Activated naive CD8-positive, alpha-beta T cell treated with anti-CD3 and anti-CD28 coated beads, Interleukin-2, amount 10 ng/mL, durations not matched to agents 7 days and 5 days (primary cell): ENCODE data around the gene EML6. TPM values are rescaled to one million over a fixed set of nuclear protein-coding genes. Genes with fewer than 3 reads are reported as not detected.
A peak's percentile ranks its signal among the peaks of the same experiment; 100 is the strongest.

ENCODE experiments used
- ATAC-seq: fragments of 150-1000 bp; cut with Tn5 transposase; one replicate; pipeline ENCODE4 v1.10.0; 2021; ENCODE audit warnings: low read depth, moderate library complexity
- POLR2A ChIA-PET: fragments of 350-600 bp; sonication (Branson Sonifier 250); formaldehyde crosslinking; loops from one replicate; lab custom pipeline; 2021; ENCODE audit warnings: antibody characterized with exemption; lab: Charles Lee
- DNase-seq: peaks from one replicate; pipeline ENCODE4 v3.0.0; 2021
- H3K27ac Mint-ChIP-seq: one replicate; pipeline ENCODE4 v1.8.0; 2022; ENCODE audit warnings: mild to moderate bottlenecking, mixed read lengths
- H3K27me3 Mint-ChIP-seq: one replicate; pipeline ENCODE4 v1.8.0; 2022; ENCODE audit warnings: mild to moderate bottlenecking, moderate library complexity, mixed read lengths
- H3K36me3 Mint-ChIP-seq: one replicate; pipeline ENCODE4 v1.8.0; 2021; ENCODE audit warnings: mild to moderate bottlenecking, mixed read lengths
- H3K4me1 Mint-ChIP-seq: one replicate; pipeline ENCODE4 v1.8.0; 2021; ENCODE audit warnings: mixed read lengths
- H3K4me3 Mint-ChIP-seq: one replicate; pipeline ENCODE4 v1.8.0; 2022; ENCODE audit warnings: mild to moderate bottlenecking, moderate library complexity, mixed read lengths
- H3K9me3 Mint-ChIP-seq: one replicate; pipeline ENCODE4 v1.8.0; 2021; ENCODE audit warnings: mixed read lengths
- total RNA-seq, 2 experiments: library from RNA; stranded (reverse); gene quantifications; one replicate each; pipeline ENCODE4 v1.2.3, GENCODE V29; 2021

EML6 gene
- total RNA-seq, 2 experiments from 2014 or later, result 2.1 to 2.4 TPM

DNA sequence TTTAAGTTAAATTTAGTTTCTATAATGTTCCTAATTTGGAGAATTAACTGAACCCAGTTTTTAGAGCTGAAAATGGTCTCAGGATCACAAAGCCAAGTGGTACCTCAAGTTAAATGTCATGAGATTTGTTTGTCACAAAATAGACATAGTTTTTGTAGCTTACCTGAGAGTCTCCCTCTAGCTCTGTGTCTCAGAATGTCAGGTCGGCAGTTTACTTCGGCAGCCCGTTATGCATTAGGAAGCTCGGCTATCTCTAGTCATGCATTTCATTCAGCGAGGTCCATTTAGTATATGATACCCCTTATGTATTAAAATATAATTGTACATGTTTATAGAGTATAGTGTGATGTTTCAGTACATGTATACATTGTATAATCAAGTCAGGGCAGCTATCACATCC is 155.6 kb downstream of the EML6 start:
- POLR2A ChIA-PET, result no interaction called here
- Mint-ChIP-seq H3K4me3 (no peak overlapping the region), H3K4me1 (no peaks in the 10 kb centered on the region), H3K9me3 (no peaks in the 10 kb centered on the region), H3K27me3 (peaks cover 10% of the 10 kb centered on the region), H3K36me3 (no peaks in the 10 kb centered on the region), H3K27ac (no peak overlapping the region)
- ATAC-seq (no peak), DNase-seq (no peak)

DNA sequence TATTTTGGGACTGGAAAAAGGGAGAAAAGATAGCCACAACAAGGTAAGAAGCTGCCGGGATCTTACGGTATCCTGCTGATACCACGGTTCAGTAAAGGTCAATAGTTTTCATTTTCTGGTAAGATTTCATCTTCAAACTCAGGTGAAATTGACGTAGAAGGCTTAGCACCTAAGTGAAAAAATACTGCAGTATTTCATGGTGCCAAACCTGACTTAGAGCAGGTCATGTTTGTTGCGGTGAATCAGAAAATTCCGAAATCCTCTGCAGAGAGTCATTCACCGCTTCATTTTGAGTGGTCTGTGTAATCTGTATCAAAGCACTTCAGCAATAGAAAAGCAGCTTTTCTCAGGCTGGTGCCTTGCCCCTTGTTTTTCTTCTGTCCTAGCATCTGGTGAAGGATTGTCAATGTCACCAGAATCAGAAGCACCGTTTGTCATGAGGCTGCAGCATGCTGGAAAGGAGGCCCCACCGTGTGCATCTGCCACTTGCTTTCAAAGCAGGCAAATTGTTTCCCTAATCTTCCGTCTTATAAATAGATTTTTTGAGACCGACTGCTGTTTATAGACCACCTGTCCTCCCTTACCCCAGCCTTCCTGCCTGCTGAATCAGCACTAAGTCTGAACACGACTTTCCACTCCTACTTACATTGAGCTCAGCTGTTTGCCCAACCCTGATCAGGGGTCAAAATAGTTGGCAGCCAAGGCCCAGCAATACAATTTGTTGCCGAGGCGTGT is 156.3 kb downstream of the EML6 start:
- Mint-ChIP-seq H3K27me3 (peaks cover 10% of the 10 kb centered on the region), H3K27ac (no peak overlapping the region), H3K4me1 (no peaks in the 10 kb centered on the region), H3K9me3 (no peaks in the 10 kb centered on the region), H3K36me3 (no peaks in the 10 kb centered on the region), H3K4me3 (no peak overlapping the region)
- POLR2A ChIA-PET, result no interaction called here
- ATAC-seq, result no peak
- DNase-seq, result no peak

DNA sequence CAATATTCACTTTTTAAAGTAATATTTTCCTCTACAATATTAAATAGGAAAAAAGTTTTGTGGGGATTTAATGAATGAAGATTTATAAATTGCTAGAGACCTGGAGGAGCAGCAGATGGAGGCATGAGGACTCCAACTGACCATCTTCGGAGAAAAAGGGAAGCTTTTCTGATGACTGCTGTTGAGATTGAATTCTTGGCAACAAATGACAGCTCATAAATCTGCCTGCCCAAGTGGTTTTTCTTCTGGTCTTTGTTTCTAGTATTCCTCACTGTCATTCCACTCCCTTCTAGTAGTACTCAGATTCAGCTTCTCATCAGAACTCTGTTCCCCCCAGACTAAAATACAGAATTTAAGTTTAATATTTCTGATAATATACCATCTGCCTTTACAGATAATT is 157.0 kb downstream of the EML6 start:
- Mint-ChIP-seq H3K4me1 (no peaks in the 10 kb centered on the region), H3K9me3 (no peaks in the 10 kb centered on the region), H3K4me3 (no peak overlapping the region), H3K36me3 (no peaks in the 10 kb centered on the region), H3K27ac (no peak overlapping the region), H3K27me3 (peaks cover 10% of the 10 kb centered on the region)
- no peak for DNase-seq
- POLR2A ChIA-PET, result no interaction called here
- no peak for ATAC-seq

DNA sequence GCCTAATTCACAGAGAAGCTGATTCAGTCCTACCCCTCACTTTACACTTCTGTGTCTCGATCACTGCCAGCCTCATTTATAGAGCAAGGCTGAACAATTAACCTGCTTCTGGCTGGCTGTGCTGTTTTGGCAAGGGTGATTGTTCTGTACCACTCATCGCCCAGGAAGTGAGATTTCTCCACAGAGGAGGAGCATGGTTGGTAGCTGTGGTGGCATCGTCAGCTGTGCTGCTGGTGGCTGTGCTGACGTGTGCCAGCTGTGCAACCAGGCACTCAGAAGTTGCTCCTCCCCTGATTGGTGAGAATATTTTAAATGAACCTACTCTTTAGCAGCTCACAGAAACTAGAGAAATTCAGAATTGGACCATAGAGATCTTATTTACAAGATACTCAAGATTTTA is 158.3 kb downstream of the EML6 start:
- Mint-ChIP-seq H3K36me3 (no peaks in the 10 kb centered on the region), H3K27me3 (peaks cover 10% of the 10 kb centered on the region), H3K27ac (no peak overlapping the region), H3K4me3 (no peak overlapping the region), H3K9me3 (no peaks in the 10 kb centered on the region), H3K4me1 (no peaks in the 10 kb centered on the region)
- no peak for ATAC-seq
- DNase-seq, result no peak
- POLR2A ChIA-PET, result interaction anchor here (0.5 kb wide), 1 partner anchor 16 kb away, joined by 3 read pairs; no protein-coding TSS in a partner anchor

DNA sequence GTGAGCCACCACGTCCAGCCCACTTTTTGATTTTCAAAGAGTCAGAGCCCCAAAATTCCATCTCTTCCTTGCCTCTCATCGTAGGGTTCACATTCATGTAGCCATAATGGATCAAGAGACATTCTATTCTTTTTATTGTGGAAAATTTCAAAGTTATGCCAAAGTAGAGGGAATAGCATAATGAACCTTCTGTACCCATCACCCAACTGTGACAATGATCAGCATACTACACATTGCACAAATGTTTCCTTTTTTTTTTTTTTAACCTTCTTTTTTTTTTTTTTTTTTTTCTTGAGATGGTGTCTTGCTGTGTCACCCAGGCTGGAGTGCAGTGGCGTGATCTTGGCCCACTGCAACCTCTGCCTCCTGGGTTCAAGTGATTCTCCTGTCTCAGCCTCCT is 162.4 kb downstream of the EML6 start:
- Mint-ChIP-seq H3K27ac (no peak overlapping the region), H3K4me3 (no peak overlapping the region), H3K4me1 (no peaks in the 10 kb centered on the region), H3K9me3 (no peaks in the 10 kb centered on the region), H3K36me3 (no peaks in the 10 kb centered on the region), H3K27me3 (peaks cover 14% of the 10 kb centered on the region)
- no peak for ATAC-seq
- no peak for DNase-seq
- POLR2A ChIA-PET, result no interaction called here

DNA sequence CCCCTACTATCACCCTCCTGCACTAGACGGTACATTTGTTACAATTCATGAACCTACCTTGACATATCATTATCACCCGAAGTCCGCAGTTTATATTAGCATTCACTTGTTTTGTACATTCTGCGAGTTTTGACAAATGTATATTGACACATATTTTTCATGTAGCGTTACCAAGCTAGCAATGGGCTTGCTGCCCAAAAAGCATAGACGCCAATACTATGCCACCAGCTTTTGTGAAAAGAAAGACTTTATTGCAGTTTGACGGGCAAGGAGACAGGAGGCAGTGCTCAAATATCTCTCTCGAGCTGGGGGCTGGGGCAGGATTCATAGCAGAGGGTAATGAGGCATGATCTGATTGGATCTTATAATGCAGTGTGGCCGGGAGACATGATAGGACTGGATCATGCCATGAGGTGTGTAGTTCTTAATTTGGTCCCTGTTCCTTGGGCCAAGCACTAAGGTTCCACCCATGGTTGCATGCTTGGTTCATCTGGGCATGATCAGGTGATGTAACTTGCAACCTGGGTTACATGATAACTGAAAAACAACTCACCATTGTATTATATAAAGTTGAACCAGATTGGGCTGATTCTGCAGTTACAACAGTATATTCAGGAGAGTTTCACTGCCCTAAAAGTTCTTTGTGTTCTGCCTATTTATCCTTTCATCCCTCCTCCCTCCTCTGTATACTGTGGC is 164.5 kb downstream of the EML6 start:
- ATAC-seq, result no peak
- H3K27ac Mint-ChIP-seq, result no peak overlapping the region
- no peaks in the 10 kb centered on the region for H3K4me1 Mint-ChIP-seq
- peaks cover 14% of the 10 kb centered on the region for H3K27me3 Mint-ChIP-seq
- H3K4me3 Mint-ChIP-seq, result no peak overlapping the region
- no peaks in the 10 kb centered on the region for H3K36me3 Mint-ChIP-seq
- POLR2A ChIA-PET, result no interaction called here
- H3K9me3 Mint-ChIP-seq, result no peaks in the 10 kb centered on the region
- no peak for DNase-seq

DNA sequence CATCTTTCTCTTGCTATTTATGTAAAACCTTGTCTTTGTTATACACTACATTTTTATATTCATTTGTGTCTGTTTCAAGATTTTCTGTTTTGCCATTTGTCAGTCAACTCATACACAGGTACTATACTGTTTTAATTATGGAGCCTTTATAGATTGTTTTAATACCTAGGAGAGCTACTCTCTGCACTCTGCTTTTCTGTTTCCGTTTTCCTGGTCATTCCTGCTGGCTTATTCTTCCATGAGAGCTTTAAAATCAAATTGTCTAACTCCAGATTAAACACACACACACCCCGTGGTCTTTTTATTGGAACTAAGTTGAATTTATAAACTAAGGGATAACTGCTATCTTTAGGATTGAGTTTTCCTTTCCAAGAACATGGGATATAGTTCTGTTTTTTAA is 165.6 kb downstream of the EML6 start:
- Mint-ChIP-seq H3K27ac (no peak overlapping the region), H3K4me1 (no peaks in the 10 kb centered on the region), H3K9me3 (no peaks in the 10 kb centered on the region), H3K4me3 (no peak overlapping the region), H3K36me3 (no peaks in the 10 kb centered on the region), H3K27me3 (peaks cover 11% of the 10 kb centered on the region)
- POLR2A ChIA-PET, result no interaction called here
- ATAC-seq, result no peak
- no peak for DNase-seq

DNA sequence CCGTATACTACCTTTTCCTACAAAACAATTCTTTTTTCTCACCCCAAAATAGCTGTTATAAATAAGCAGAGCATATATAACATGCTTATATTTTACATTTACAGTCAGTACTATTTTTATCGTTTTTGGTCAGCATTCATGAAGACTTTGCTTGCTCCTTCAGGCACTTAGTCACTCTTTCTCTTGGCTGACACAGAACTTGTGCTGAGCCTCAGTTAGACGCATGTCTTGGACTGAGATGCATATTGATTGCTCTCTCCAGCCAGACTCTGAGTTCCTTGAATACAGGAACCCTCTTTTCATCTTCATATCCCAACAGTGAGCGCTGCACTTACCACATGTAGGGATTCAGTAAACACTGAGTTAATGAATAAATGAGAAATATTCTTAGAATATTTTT is 168.4 kb downstream of the EML6 start:
- DNase-seq (no peak), ATAC-seq (no peak)
- Mint-ChIP-seq H3K4me3 (no peak overlapping the region), H3K36me3 (no peaks in the 10 kb centered on the region), H3K27me3 (peaks cover 11% of the 10 kb centered on the region), H3K4me1 (peaks cover 1% of the 10 kb centered on the region), H3K9me3 (peaks cover 2% of the 10 kb centered on the region), H3K27ac (no peak overlapping the region)
- POLR2A ChIA-PET, result no interaction called here

DNA sequence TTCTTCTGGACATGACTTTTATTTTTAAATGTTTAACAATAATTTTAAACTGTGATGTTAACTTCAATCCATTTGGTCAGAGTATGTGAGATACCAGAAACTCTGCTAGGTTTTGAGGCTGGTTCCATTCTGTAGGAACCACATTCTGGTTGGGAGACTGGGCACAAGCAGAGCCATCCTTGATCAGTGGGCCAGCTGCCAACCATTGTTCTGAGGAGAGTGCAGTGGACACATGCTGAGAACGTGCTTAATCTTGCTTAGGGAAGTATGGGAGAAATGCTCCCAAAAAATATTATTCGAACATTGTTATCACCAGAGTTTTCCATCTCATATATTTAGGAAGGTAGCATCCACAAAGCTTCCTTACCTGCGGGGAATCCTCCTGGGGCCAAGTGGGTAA is 171.0 kb downstream of the EML6 start:
- DNase-seq, result no peak
- H3K27me3 Mint-ChIP-seq, result peaks cover 8% of the 10 kb centered on the region
- no peaks in the 10 kb centered on the region for H3K36me3 Mint-ChIP-seq
- H3K27ac Mint-ChIP-seq, result no peak overlapping the region
- H3K4me1 Mint-ChIP-seq, result peaks cover 8% of the 10 kb centered on the region
- H3K9me3 Mint-ChIP-seq, result peaks cover 2% of the 10 kb centered on the region
- H3K4me3 Mint-ChIP-seq, result no peak overlapping the region
- POLR2A ChIA-PET, result no interaction called here
- no peak for ATAC-seq

DNA sequence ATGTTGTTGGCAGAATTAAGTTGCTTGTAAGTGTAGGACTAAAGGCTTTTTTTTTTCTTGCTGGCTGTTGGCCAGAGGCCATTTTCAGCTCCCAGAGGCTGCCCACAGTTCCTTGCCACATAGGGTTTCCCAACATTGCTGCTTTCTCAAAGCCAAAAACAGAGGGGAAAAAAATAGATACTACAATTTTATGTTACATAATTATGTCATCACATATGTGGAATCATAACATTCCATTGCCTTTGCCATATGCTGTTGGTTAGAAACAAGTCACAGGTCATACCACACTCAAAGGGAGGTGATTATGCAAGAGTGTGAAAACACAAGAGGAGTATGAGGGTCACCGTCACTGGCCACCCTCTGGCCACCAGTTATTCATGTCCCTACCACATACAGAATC is 172.3 kb downstream of the EML6 start:
- Mint-ChIP-seq H3K36me3 (no peaks in the 10 kb centered on the region), H3K27me3 (no peaks in the 10 kb centered on the region), H3K27ac (no peak overlapping the region), H3K9me3 (peaks cover 2% of the 10 kb centered on the region), H3K4me3 (no peak overlapping the region), H3K4me1 (peaks cover 8% of the 10 kb centered on the region)
- no peak for ATAC-seq
- no peak for DNase-seq
- POLR2A ChIA-PET, result no interaction called here

DNA sequence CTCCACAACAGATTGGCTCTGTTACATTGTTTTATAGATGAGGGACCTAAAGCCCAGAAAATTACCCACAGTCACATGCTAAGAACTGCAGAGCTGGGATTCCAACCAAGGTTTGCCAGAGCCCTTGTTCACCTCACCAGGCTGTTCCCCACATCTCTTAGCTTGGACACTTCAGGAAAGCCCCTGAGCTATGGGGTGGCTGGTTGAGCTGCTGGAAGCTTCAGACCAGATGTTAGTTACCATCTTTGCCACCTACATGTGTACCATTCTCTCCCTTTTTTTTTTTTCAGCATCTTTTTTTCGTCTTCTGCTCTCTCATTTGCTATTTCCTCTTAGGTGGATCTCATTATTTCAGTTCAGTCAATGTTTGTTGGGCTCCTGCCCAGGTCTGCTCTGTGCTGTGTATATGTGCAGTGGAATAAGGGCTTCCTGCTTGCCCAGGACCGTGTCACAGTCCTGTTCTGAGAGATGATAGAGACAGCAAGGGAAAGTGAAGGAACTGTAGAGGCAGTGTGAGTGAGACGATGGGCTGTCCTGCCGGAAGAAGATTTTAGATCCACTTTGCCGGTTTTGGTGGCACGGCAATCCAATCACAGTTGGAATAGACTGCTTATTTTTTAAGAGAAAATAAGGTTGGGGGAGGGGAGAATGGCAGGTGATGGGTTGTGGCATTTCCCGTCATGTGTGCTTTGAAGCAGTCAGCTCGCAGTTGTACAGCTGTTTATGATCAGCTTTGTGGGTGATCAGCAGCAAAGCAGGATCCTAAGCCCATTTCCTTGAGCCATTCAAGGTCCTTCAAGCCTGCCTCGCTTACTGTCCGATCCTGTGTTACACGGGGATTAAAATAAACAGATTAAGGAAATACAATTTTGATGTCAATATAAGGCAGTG is 174.2 kb downstream of the EML6 start:
- ATAC-seq (peak; percentile 72), DNase-seq (no peak)
- POLR2A ChIA-PET, result interaction anchor here (0.7 kb wide), 1 partner anchor 16 kb away, joined by 3 read pairs; no protein-coding TSS in a partner anchor

DNA sequence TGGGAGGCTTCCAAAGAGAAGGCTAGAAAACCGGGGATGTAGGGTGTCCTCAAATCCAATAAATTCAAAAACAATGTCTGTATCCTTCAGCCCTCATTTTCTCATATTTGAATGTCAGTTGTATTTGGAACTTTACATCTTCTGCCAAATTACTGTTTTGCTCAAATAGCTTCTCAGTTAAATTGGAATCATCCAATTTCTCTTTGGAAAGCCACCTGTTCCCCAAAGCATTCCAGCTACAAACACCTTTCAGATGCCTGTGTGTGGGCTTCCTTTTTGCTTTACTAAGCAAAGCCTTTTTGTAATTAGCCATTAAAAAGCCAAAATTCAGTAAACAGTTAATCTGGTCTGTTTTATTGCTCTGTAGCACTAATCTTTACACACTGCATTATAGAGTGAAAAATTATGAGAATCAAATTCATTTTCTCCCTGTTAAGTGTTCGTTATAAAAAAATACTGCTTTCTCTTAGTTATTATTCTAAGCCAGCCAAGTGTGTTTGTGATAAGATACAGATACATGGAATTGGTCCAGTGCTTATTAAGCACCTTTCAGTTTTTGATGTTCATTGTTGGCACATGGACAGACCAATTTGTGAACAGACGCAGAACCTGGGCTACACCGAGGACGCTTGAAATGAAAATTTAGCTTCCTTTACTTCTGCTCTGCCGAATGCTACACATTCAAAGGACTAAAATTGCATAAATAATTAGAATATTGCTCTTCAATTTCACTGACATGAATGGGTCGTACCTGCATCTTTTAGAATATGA is 175.2 kb downstream of the EML6 start:
- H3K4me1 Mint-ChIP-seq, result peaks cover 8% of the 10 kb centered on the region
- H3K27ac Mint-ChIP-seq, result no peak overlapping the region
- DNase-seq (no peak), ATAC-seq (no peak)
- H3K4me3 Mint-ChIP-seq, result no peak overlapping the region
- peaks cover 2% of the 10 kb centered on the region for H3K9me3 Mint-ChIP-seq
- H3K36me3 Mint-ChIP-seq, result no peaks in the 10 kb centered on the region
- H3K27me3 Mint-ChIP-seq, result no peaks in the 10 kb centered on the region
- POLR2A ChIA-PET, result no interaction called here

More for the DNA sequence above, 174.2 kb downstream of the EML6 start:
- Mint-ChIP-seq H3K27me3 (no peaks in the 10 kb centered on the region), H3K27ac (peak overlapping the region; percentile 39), H3K36me3 (no peaks in the 10 kb centered on the region), H3K4me3 (peak overlapping the region; percentile 40), H3K4me1 (peaks cover 8% of the 10 kb centered on the region), H3K9me3 (peaks cover 2% of the 10 kb centered on the region)
